H1 (cell line): Measurements from ENCODE around the gene ZSCAN10. TPM values are rescaled to one million over a fixed set of nuclear protein-coding genes. Genes with fewer than 3 reads are reported as not detected.

ENCODE experiments used
- BCL11A ChIP-seq, 2 experiments: IDR thresholded peaks; one replicate each; pipeline ENCODE4 v1.6.1; 2011; ENCODE audit warnings: low read depth in 2 of 2, low read length in 2 of 2, mild to moderate bottlenecking in 2 of 2
- CREB1 ChIP-seq: IDR thresholded peaks from 2 replicates; pipeline ENCODE4 v1.6.1; 2012; ENCODE audit warnings: inconsistent platforms
- KDM1A ChIP-seq: fragments of 200-600, 300-600 bp; sonication (generic); IDR thresholded peaks from 2 replicates; pipeline ENCODE4 v1.7.1; 2016; ENCODE audit warnings: mild to moderate bottlenecking, low read length, borderline replicate concordance
- KDM5A ChIP-seq: fragments of 200-600 bp; IDR thresholded peaks from 2 replicates; pipeline ENCODE4 v1.7.1; 2012; ENCODE audit warnings: mild to moderate bottlenecking, low read length, inconsistent platforms, mixed read lengths
- RXRA ChIP-seq: IDR thresholded peaks from 2 replicates; pipeline ENCODE4 v1.6.1; 2011; ENCODE audit warnings: low read depth, mild to moderate bottlenecking, low read length, moderate library complexity; ENCODE audit not compliant: insufficient read depth
- SAP30 ChIP-seq: fragments of 300-600 bp; sonication (generic); IDR thresholded peaks from 2 replicates; pipeline ENCODE4 v1.7.1; 2012; ENCODE audit warnings: low read length, moderate library complexity, mild to moderate bottlenecking, inconsistent platforms; ENCODE audit not compliant: insufficient read depth, insufficient replicate concordance
- SIN3A ChIP-seq, 2 experiments: IDR thresholded peaks in 1 of 2; conservative IDR thresholded peaks in 1 of 2; 2 replicates each; pipeline ENCODE4 v1.6.1; 2011 to 2012; ENCODE audit warnings: low read length in 2 of 2, improper control_type of control experiment in 1 of 2, low read depth in 1 of 2, mild to moderate bottlenecking in 1 of 2
- SP1 ChIP-seq: IDR thresholded peaks from 2 replicates; pipeline ENCODE4 v1.6.1; 2011; ENCODE audit warnings: low read depth, low read length
- polyA plus RNA-seq, 7 experiments: library from polyadenylated mRNA; depleted of rRNA in 3 of 7; stranded (reverse) in 5 of 7; unstranded in 2 of 7; fragments of >200 nt in 5 of 7; fragments of 200-250 nt in 2 of 7; gene quantifications; 1 replicate in 5 of 7; 2 replicates in 1 of 7; 4 replicates in 1 of 7; pipeline versions ENCODE4 v1.2.1 to v1.2.3, GENCODE V29; 2011 to 2013; ENCODE audit warnings: missing spikeins in 2 of 7, mixed read lengths in 2 of 7
- total RNA-seq: library from RNA; stranded (reverse); fragmentation: NEBNext Ultra II Directional; extraction: Animal tissue kit (Norgen Biotek cat#: 25700); gene quantifications from 2 replicates; pipeline ENCODE4 v1.2.1, GENCODE V29; 2021
- TF ChIP-seq, protein P1 (sequence below): IDR thresholded peaks from 2 replicates; pipeline ENCODE4 v1.6.1; 2011; ENCODE audit warnings: low read depth, mild to moderate bottlenecking, low read length; ENCODE audit not compliant: insufficient read depth

ZSCAN10 gene
- total and polyA plus RNA-seq, 2 of the 8 experiments (the other 6 are each of a cell fraction or from before 2014, with no cell fraction given) = 209 to 314 TPM

DNA sequence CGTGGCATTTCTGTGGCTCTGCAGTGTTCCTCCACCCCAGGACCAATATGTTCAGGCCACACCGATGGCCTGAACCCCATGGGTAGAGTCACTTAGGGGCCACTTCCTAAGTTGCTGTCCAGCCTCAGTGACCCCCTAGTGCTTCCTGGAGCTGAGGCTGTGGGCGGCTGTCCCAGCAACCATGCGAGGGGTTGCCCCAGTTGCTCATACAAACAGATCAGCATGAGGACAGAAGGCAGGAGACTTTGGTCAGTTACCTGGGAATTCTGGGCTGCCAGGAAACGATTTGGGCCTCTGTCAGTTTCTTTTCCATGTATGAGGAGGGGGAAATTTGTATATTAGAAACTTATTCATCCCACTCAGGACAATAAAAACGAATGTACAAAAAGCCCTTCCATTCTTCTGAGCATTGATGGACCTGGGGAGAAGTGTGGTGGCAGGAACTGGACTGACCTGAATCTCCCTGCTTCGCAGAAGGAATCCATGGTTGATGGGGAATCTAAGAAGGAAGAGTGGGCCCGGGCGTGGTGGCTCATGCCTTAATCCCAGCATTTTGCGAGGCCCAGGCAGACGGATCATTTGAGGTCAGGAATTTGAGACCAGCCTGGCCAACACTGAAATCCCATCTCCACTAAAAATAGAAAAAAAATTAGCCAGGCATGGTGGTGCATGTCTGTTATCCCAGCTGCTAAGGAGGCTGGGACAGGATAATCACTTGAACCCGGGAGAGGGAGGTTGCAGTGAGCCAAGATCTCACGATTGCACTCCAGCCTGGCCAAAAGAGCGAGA lies 38.6 kb downstream of the ZSCAN10 start (continued):
- TF ChIP-seq SP1 (no peak), SAP30 (no peak), KDM1A (no peak), SIN3A (conservative IDR thresholded peaks at IDR 0.05 in 1 of 2, IDR thresholded peaks at IDR 0.05 in 1 of 2; ENCODE audit: low read depth in 1 of 2, low read length in 2 of 2) (no peak), RXRA (no peak), KDM5A (no peak), CREB1 (no peak), BCL11A (IDR thresholded peaks at IDR 0.05; ENCODE audit: low read depth in 2 of 2, low read length in 2 of 2) (no peak)
- TF ChIP-seq, protein P1, sequence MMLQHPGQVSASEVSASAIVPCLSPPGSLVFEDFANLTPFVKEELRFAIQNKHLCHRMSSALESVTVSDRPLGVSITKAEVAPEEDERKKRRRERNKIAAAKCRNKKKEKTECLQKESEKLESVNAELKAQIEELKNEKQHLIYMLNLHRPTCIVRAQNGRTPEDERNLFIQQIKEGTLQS = no peak
